ENCODE data around the gene GUCY1A2.
"Not testable (repeated sequence)": the region's sequence is repeated elsewhere in the genome, so short reads cannot be mapped to it uniquely, and the experiment has no call there.

GUCY1A2 gene

DNA sequence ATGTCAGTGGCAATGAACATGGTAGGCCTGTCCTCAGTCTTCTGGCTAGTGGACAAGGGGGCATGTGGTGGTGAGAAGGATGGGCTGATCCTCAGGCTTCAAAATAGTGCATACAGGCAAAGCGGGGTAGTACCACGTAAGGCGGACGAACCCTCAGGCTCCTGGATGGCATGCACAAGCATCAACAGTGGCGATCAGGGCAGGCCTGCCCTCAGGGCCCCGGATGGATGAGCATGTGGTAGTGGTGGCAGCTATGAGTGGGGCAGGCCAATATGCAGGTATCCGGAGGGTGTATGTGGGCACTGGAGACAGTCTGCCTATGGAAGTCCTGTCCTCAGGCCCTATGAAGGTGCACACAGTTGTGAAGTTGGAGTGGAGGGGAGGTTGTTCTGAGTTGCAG, 163.8 kb downstream of the GUCY1A2 start:
- ATAC-seq = no peak
- Mint-ChIP-seq H3K4me1 (no peaks in the 10 kb centered on the region), H3K27ac (no peak overlapping the region), H3K27me3 (no peaks in the 10 kb centered on the region), H3K4me3 (no peak overlapping the region), H3K36me3 (no peaks in the 10 kb centered on the region), H3K9me3 (peaks cover 12% of the 10 kb centered on the region)

DNA sequence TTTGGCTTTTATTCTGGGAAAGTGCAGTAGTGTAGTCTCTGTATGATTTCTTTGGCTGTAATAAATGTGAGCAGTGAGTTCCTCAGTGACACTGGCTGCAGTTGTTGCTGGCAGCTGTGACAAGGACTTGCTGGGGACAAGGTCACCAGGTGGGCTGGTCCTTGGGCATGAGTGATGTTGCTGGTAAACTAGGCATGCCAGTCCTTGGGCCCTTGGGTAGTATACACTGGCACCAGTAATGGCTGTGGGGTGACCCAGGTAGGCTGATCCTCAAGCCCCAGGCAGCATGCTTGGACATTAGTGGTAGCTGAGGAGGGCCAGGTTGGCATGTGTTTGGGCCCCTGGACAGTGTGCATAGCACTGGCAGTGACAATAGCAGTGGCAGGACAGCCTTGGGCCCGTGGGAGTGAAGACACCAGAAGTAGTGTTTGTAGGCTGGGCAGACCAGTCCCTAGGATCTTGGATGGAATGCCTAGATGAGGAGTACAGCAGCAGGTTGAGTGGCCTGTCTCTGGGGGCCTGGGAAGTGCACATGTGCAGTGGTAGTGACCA, 164.3 kb downstream of the GUCY1A2 start:
- Mint-ChIP-seq H3K36me3 (no peaks in the 10 kb centered on the region), H3K27me3 (no peaks in the 10 kb centered on the region), H3K4me1 (no peaks in the 10 kb centered on the region), H3K27ac (no peak overlapping the region), H3K4me3 (no peak overlapping the region), H3K9me3 (peaks cover 12% of the 10 kb centered on the region)
- no peak for ATAC-seq

DNA sequence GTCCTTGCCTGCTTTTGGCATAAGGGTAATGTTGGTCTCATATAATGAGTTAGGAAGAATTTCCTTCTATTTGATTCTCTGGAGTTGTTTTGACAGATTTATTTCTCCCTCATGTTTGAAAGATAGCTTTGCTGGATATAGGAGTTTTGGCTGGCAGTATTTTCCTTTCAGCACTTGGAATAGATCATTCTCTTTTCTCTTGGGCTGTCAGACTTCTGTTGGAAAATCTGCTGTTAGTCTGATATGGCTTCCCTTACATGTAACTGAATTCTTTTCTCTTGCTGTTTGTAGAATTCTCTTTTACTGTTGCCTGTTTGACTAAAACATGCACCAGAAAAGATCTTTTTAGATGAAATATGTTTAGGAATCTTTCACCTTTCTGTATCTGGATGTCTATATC, 165.5 kb downstream of the GUCY1A2 start:
- Mint-ChIP-seq H3K36me3 (no peaks in the 10 kb centered on the region), H3K4me3 (no peak overlapping the region), H3K4me1 (no peaks in the 10 kb centered on the region), H3K27me3 (no peaks in the 10 kb centered on the region), H3K27ac (no peak overlapping the region), H3K9me3 (peaks cover 12% of the 10 kb centered on the region)
- no peak for ATAC-seq

DNA sequence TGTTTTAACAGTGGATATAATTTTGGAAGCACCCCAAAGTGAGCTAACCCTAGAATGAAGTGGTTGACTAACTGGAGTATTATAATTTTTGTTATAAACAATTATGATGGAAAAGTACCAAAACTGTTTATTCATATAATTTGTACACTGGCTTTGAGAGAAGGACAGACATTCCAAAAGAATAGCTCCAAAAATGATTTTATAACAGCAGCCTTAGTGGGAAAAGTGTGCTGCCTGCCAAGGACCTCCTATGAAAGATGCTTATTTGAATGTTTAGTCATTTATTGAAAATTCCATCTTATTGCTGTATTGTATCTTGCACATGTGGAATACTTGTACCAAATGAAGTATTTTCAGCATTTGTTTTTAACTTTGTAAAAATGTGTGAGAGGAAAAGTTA, 169.8 kb downstream of the GUCY1A2 start:
- H3K27ac Mint-ChIP-seq = no peak overlapping the region
- H3K9me3 Mint-ChIP-seq = peaks cover 3% of the 10 kb centered on the region
- no peaks in the 10 kb centered on the region for H3K27me3 Mint-ChIP-seq
- H3K36me3 Mint-ChIP-seq = no peaks in the 10 kb centered on the region
- no peak overlapping the region for H3K4me3 Mint-ChIP-seq
- ATAC-seq = no peak
- H3K4me1 Mint-ChIP-seq = no peaks in the 10 kb centered on the region

DNA sequence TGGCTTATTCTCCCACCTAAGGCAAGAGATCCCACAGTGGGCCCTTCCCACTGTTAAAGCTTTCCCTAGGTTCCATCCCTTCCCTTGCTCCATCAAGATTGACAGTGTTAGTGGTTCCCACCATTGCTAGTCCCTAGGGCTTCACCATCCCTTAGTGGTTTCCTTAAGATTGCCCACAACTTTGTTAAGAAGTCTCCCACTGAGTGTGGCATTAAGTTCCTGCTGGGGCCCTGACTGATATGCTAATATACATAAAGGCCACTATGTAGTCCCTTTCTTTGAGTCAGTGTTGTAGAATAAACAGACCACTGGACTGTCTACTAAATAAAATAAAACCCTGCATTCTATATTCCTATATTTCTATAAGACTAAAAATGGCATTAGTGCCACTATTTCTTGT, 176.1 kb downstream of the GUCY1A2 start:
- H3K36me3 Mint-ChIP-seq = no peaks in the 10 kb centered on the region
- no peak for ATAC-seq
- no peak overlapping the region for H3K27ac Mint-ChIP-seq
- no peaks in the 10 kb centered on the region for H3K27me3 Mint-ChIP-seq
- no peak overlapping the region for H3K4me3 Mint-ChIP-seq
- no peaks in the 10 kb centered on the region for H3K4me1 Mint-ChIP-seq
- H3K9me3 Mint-ChIP-seq = peaks cover 3% of the 10 kb centered on the region

DNA sequence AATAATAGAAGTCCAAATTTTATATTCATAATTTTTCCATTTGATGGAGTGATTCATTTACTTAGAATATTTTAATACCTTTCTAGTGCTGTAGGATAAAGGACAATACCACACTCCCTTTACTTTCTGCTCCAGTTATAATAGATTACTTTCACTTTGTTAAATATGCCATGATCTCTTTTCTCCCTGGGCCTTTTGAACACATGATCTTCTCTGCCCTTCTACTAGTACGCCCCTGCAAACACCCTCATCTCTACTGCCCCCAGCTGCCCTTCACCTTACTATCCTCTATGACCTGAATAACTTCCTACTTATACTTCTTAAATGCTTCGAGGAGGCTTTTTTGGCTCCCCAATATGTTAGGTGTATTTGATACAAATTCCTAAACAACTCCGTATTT, 177.3 kb downstream of the GUCY1A2 start:
- ATAC-seq = no peak
- H3K36me3 Mint-ChIP-seq = no peaks in the 10 kb centered on the region
- H3K9me3 Mint-ChIP-seq = peaks cover 3% of the 10 kb centered on the region
- H3K27ac Mint-ChIP-seq = no peak overlapping the region
- H3K27me3 Mint-ChIP-seq = no peaks in the 10 kb centered on the region
- no peak overlapping the region for H3K4me3 Mint-ChIP-seq
- no peaks in the 10 kb centered on the region for H3K4me1 Mint-ChIP-seq

DNA sequence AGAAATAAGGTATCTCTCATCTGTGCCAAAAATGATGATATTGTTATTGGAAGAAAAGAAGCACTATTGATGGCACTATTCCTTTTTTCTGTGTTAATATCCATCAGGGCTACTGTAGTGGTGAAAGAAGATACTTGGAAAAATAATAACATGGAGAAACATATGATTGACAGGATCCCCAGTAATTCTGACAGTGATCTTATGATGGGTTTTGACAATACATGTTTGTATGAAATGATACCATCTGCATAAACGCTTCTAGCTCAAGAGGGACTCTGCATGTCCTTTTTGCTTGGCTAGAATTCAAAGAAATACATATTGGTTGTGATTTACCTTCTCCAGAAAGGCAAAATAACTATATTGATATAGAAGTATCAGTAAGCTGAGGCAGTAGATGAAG, 178.1 kb downstream of the GUCY1A2 start:
- Mint-ChIP-seq H3K27me3 (no peaks in the 10 kb centered on the region), H3K27ac (no peak overlapping the region), H3K4me3 (no peak overlapping the region), H3K36me3 (no peaks in the 10 kb centered on the region), H3K9me3 (peaks cover 7% of the 10 kb centered on the region), H3K4me1 (no peaks in the 10 kb centered on the region)
- no peak for ATAC-seq

DNA sequence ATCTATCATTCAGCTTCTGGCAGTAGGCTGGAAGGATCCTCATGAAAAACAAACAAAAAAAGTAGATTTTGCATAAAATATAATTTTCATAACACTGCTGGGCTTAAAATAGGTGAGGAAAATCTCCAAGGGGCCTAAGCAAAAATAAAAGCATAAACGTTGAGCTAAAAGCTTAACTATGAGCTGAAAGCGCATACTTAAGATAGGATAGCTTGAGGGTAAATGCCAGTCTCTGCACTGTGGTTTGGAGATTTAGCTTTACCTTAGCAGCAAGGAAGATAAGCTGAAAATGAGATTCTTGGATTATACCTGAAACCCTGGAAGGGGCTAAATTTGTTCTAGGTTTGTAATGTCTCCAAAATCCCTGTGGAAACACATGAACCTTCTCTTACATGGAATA, 183.7 kb downstream of the GUCY1A2 start:
- H3K36me3 Mint-ChIP-seq = no peaks in the 10 kb centered on the region

DNA sequence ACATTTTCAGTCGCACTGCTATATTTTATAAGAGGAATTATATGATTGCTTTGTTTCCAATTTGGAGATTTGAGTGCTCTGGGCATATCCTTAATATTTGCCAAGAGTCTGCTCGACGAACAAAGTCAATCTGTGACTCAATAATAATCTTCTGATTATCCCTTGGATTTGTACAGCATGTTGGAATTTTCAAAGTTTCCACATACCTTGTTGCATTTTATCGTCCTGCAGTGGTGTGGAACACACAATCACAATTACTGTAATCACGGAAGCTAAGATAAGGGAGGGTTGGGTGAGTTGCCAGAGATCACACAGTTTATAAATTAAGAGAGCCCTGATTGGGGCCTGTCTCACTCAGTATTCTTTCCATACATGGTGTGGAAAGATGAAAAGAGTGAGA, 189.3 kb downstream of the GUCY1A2 start:
- Mint-ChIP-seq H3K27ac (no peak overlapping the region), H3K36me3 (no peaks in the 10 kb centered on the region), H3K9me3 (no peaks in the 10 kb centered on the region), H3K4me3 (no peak overlapping the region), H3K4me1 (no peaks in the 10 kb centered on the region), H3K27me3 (no peaks in the 10 kb centered on the region)
- no peak for ATAC-seq

More for the DNA sequence above, 183.7 kb downstream of the GUCY1A2 start:
- ATAC-seq = no peak
- Mint-ChIP-seq H3K4me1 (no peaks in the 10 kb centered on the region), H3K27ac (no peak overlapping the region), H3K9me3 (peaks cover 7% of the 10 kb centered on the region), H3K27me3 (no peaks in the 10 kb centered on the region), H3K4me3 (no peak overlapping the region)

DNA sequence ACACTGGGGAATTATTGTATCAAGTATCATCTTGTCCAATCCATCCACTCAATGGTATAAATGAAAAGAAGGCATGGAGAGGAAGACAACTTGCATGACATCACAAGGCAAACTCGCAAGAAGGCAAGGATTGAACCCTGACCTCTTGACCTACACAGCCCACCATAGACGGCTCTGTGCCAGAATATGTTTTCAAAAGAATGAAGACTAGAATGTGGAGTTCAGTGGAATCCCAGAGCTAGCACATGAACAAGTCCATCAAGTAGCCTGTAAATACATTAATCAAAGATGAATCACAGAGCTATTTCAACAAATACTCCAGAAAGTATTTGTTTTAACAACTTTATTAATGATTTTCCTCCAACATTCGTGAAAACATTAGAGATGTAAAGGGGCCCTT, 189.7 kb downstream of the GUCY1A2 start:
- H3K9me3 Mint-ChIP-seq = no peaks in the 10 kb centered on the region

DNA sequence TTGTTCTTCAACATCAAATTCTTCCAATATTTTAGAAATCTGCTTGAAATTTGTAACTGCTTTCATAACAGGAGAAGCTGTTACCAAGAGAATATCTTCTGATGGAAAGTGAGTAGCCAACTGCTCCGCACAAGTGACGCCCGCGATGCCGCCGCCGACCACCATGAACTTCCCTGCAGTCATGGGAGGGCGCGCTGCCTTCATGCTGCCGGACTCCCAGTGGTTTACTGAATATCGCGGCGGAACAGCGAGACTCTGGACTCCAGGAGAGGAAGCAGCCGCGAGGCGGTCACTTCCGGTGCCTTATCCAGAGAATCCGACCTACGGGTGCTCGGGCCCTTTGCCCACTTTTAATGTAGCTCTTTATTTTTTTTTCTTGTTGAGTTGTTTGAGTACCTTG, 190.6 kb downstream of the GUCY1A2 start:
- no peaks in the 10 kb centered on the region for H3K4me1 Mint-ChIP-seq
- no peaks in the 10 kb centered on the region for H3K9me3 Mint-ChIP-seq
- H3K36me3 Mint-ChIP-seq = no peaks in the 10 kb centered on the region
- no peak overlapping the region for H3K27ac Mint-ChIP-seq
- no peaks in the 10 kb centered on the region for H3K27me3 Mint-ChIP-seq
- ATAC-seq = no peak
- no peak overlapping the region for H3K4me3 Mint-ChIP-seq

More for the DNA sequence above, 189.7 kb downstream of the GUCY1A2 start:
- Mint-ChIP-seq H3K27ac (no peak overlapping the region), H3K27me3 (no peaks in the 10 kb centered on the region), H3K36me3 (no peaks in the 10 kb centered on the region), H3K4me1 (no peaks in the 10 kb centered on the region), H3K4me3 (no peak overlapping the region)
- no peak for ATAC-seq

DNA sequence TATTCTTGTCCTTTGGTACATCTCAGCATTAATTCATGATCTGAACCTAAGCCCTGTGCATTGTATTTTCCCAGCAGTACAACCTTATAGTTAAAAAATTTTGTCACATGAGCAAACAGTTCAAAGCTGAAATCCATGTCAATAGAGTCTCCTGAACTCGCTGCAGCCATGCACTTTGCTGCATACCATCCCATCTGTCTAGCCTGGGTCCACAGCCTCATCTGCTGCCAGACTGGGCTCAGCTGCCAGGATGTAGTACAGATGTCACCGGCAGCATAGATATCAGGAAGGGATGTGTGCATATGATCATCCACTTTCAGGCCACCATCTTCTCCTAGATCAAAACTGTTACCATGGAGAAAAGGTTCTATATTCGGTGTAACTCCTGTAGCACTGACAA, 191.7 kb downstream of the GUCY1A2 start:
- not testable (repeated sequence) for H3K4me3 Mint-ChIP-seq, ATAC-seq, H3K36me3 Mint-ChIP-seq, H3K27ac Mint-ChIP-seq, H3K4me1 Mint-ChIP-seq, H3K27me3 Mint-ChIP-seq, H3K9me3 Mint-ChIP-seq

DNA sequence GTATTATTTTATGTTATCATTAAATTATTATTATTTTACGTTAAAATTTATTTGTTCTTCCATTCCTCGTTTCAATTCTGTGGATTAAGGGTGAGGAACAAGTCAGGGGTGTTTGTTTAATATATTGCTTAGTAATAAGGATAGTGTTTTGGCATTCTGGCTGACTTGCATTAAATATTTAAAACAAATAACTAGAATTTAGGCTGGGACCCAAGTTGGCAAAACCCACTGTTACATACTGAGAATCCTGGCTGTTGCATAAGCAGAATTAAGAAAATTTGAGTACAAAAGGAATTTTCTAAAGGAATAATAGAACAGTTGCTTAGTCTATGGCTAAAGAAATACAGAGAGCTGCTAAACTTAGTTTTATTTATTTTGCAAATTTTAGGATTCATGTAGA, 196.4 kb downstream of the GUCY1A2 start:
- Mint-ChIP-seq H3K4me3 (no peak overlapping the region), H3K27me3 (no peaks in the 10 kb centered on the region), H3K36me3 (no peaks in the 10 kb centered on the region), H3K27ac (no peak overlapping the region), H3K9me3 (no peaks in the 10 kb centered on the region), H3K4me1 (no peaks in the 10 kb centered on the region)
- ATAC-seq = no peak

DNA sequence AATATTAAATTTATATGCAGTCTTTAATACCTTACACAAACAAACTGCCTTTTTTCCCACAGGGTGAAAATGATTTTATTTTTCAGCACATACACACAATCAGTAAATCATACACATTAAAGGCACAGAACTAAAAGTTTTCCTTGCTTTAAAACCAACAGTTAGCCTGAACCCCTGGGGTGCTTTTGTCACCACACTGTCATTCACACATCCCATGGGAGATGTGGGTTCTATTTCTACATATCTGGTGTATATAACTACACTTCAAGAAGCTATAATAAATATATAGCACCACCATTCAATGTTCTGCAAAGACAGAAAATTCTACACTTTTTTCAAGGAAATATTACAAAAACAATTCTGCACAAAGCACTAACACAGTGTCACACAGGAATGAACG, 197.0 kb downstream of the GUCY1A2 start:
- no peak overlapping the region for H3K27ac Mint-ChIP-seq
- no peaks in the 10 kb centered on the region for H3K9me3 Mint-ChIP-seq
- ATAC-seq = no peak
- no peaks in the 10 kb centered on the region for H3K4me1 Mint-ChIP-seq
- no peaks in the 10 kb centered on the region for H3K27me3 Mint-ChIP-seq
- no peak overlapping the region for H3K4me3 Mint-ChIP-seq
- H3K36me3 Mint-ChIP-seq = no peaks in the 10 kb centered on the region

DNA sequence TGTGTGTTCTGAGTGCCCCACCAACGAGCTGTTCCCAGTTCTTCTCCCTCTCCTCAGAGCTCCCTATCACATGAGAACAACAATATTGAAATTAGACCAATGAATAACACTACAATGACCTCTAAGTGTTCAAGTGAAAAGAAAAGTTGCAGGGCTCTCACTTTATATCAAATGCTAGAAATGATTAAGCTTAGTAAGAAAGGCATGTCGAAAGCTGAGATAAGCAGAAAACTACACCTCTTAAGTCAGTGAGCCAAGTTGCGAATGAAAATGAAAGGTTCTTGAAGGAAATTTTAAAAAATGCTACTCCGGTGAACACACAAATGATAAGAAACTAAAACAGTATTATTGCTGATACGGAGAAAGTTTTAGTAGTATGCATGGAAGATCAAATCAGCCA, 199.8 kb downstream of the GUCY1A2 start:
- Mint-ChIP-seq H3K27ac (no peak overlapping the region), H3K4me3 (no peak overlapping the region), H3K27me3 (no peaks in the 10 kb centered on the region), H3K4me1 (no peaks in the 10 kb centered on the region), H3K9me3 (peaks cover 3% of the 10 kb centered on the region), H3K36me3 (no peaks in the 10 kb centered on the region)
- ATAC-seq = no peak

DNA sequence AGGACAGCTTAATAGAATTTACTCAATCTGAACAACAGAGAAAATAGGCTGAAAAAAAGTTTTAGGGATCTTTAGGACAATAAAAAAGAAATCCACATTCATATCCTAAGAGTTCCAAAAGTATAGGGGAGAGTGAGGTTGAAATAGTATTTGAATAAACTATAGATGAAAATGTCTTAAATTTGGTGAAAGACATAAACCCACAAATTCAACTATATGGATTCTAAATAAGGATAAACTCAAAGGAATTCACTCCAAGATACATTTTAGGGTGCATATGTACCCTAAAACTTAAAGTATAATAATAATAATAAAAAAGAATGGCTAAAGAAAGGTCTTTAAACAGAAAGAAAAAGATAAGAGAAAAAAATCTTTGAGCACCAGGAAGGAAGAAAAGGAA, 203.1 kb downstream of the GUCY1A2 start:
- H3K27me3 Mint-ChIP-seq = no peaks in the 10 kb centered on the region
- no peak overlapping the region for H3K27ac Mint-ChIP-seq
- no peak for ATAC-seq
- H3K4me3 Mint-ChIP-seq = no peak overlapping the region
- H3K36me3 Mint-ChIP-seq = no peaks in the 10 kb centered on the region
- peaks cover 3% of the 10 kb centered on the region for H3K9me3 Mint-ChIP-seq
- H3K4me1 Mint-ChIP-seq = no peaks in the 10 kb centered on the region

DNA sequence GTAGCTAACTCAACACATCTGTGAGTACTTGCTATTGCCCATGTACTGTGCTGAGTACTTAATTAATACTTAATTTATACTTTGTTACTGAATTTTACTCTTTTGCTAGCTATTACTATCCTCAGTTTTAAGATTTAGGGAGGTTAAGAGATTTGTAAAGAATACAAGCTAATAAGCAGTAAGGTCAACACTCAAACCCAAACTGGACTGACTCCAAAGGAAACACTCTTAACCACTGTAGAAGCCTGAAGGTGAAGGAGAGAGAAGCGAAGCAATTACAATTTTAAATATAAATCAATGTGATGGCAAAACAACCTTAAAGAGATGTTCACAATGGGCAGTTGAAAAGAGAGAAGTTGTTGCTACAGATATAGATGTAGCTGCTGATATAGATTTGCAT, 204.5 kb downstream of the GUCY1A2 start:
- Mint-ChIP-seq H3K4me1 (no peaks in the 10 kb centered on the region), H3K4me3 (no peak overlapping the region), H3K36me3 (no peaks in the 10 kb centered on the region), H3K27ac (no peak overlapping the region), H3K9me3 (peaks cover 3% of the 10 kb centered on the region), H3K27me3 (no peaks in the 10 kb centered on the region)
- ATAC-seq = no peak
